ENCODE measurements around the gene EEPD1.
"Not testable (repeated sequence)": the region's sequence is repeated elsewhere in the genome, so short reads cannot be mapped to it uniquely, and the experiment has no call there.

EEPD1 gene

DNA sequence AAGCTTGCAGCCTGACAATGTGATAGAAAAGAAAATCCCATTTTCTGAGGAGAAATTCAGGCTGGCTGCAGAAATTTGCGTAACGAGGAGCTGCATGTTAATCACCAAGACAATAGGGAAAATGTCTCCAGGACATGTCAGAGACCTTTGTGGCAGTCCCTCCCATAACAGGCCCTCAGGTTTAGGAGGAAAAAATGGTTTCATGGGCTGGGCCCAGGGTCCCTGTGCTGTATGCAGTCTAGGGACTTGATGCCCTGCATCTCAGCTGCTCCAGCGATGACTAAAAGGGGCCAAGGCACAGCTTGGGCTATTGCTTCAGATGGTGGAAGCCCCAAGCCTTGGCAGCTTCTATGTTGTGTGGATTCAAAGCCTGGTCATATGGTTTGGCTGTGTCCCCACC lies 168.2 kb downstream of the EEPD1 start:
- DNase-seq (ENCODE audit: low read depth): not testable (repeated sequence)

GRCh38 chr7:36336390-36336789 lies 183.3 kb downstream of the EEPD1 start:
- no peak for DNase-seq (ENCODE audit: low read depth)

DNA sequence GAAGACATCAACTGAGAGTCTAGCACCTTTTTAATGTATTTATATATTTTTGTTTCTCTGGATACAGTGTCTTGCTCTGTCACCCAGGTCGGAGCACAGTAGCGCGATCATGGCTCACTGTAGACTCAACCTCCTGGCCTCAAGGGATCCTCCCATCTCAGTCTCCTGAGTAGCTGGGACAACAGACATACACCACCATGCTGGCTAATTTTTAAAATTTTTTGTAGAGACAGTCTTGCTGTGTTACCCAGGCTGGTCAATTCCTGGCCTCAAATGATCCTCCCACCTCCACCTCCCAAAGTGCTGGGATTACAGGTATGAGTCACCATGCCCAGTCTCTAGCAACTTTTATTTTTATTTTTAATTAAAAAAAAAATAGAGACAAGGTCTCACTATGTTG lies 185.2 kb downstream of the EEPD1 start:
- no peak for DNase-seq (ENCODE audit: low read depth)

DNA sequence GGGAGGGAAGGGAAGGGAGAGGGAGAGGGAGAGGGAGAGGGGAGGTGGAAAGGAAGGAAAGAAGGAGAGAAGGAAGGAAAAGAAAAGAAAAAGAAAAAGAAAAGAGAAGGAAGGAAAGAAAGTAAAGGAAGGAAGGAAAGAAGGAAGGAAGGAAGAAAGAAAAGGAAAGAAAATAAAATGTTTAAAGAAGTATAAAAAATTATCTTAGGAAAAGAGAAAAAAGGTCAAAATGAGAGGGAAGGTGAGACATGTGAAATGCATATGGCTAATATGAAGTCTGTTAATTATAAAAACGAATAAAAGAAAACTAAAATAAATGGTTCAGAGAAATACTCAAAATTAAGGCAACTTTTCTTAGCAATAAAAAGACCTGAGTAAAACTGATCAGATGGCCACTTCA lies 190.5 kb downstream of the EEPD1 start:
- DNase-seq (ENCODE audit: low read depth): no peak

DNA sequence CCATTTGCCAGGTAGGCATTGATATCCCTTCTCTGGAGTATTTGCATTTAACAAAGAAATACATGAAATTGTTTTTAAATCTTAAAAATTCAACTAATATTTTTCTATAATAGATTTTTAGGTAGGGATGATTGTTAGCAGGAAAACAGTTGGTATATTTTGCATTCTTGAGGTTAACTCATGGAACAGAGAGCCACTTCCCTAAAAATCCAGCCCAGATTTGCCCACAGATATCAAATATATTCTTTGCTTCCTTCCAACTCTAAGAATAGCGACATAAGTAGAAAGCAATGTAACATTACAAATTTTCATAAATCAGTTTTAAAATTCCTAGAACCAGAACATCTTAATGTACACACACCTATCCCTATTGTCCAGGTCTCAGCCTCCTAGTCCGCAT lies 191.6 kb downstream of the EEPD1 start:
- no peak for DNase-seq (ENCODE audit: low read depth)

GRCh38 chr7:36346260-36346831 lies 193.3 kb downstream of the EEPD1 start:
- no peak for DNase-seq (ENCODE audit: low read depth)

GRCh38 chr7:36348256-36348655 lies 195.2 kb downstream of the EEPD1 start:
- DNase-seq (ENCODE audit: low read depth): no peak

DNA sequence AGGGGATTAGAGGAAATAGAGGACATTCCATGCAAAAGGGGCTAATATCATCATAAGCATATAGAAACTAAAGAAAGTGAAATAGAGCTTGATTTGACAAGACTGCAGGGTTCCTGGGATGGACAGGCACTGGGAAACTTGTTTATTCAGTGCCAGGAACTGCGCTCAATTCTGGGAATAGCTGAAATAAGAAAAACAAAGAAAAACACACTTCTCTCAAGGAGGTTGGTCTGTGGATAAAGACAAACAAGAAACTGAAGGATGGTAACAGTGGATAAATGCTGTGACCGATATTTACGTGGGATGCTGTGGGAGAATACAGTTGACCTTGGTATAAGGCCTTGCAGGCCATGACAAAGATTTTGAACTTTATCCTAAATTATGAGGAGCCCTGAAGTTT lies 195.7 kb downstream of the EEPD1 start:
- DNase-seq (ENCODE audit: low read depth): no peak

DNA sequence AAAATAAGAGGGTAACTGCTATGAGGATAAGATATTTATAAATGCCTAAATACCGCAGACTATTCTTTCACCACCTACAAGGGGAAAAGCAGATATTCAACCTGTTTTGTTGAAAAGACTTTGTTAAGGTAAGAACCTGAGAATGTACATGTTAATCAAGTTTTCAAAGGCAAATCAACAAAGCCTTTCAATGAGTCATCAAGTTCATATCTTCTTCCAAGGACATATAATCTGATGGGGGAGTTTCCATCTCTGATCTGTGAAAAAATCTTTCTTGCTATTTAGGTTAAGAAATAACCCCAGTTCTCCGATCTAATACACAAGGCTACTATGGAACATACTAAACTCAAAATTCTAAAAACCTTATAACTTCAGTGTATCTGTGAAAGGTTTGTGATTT lies 196.6 kb downstream of the EEPD1 start:
- no peak for DNase-seq (ENCODE audit: low read depth)
